Measurements from ENCODE around the gene ANK3.

Gene ANK3

GRCh38 chr10:60314069-60314940, 75.4 kb downstream of the ANK3 start:
- no peak overlapping the region for H3K27ac ChIP-seq
- POLR2A ChIA-PET (ENCODE audit: low non-redundant PET): no interaction called here
- no peak for TF ChIP-seq CTCF (conservative IDR thresholded peaks at IDR 0.05; ENCODE audit: low read depth)
- CTCF ChIA-PET: no interaction called here
- DNase-seq (ENCODE audit: low spot score): peak; percentile 62

GRCh38 chr10:60313589-60313952, 76.1 kb downstream of the ANK3 start:
- POLR2A ChIA-PET (ENCODE audit: low non-redundant PET): no interaction called here
- H3K27ac ChIP-seq: no peak overlapping the region
- no peak for TF ChIP-seq CTCF (conservative IDR thresholded peaks at IDR 0.05; ENCODE audit: low read depth)
- no peak for DNase-seq (ENCODE audit: low spot score)
- CTCF ChIA-PET: interaction anchor here (0.5 kb wide), 1 partner anchor 54 kb away, joined by 3 read pairs; no protein-coding TSS in a partner anchor

- H3K27ac ChIP-seq: no peak overlapping the region
- DNase-seq (ENCODE audit: low spot score): peak; percentile 52
- TF ChIP-seq CTCF (conservative IDR thresholded peaks at IDR 0.05; ENCODE audit: low read depth): no peak
- POLR2A ChIA-PET (ENCODE audit: low non-redundant PET): no interaction called here
- CTCF ChIA-PET: interaction anchor here (0.5 to 0.7 kb wide), 3 partner anchors 50 to 1454 kb away, joined by 3 to 5 read pairs (median 3); no protein-coding TSS in a partner anchor
Measured at GRCh38 chr10:60312818-60313588, 76.7 kb downstream of the ANK3 start.

GRCh38 chr10:60311821-60312220, 77.9 kb downstream of the ANK3 start:
- ChIA-PET CTCF (no interaction called here), POLR2A (ENCODE audit: low non-redundant PET) (no interaction called here)
- no peak overlapping the region for H3K27ac ChIP-seq
- no peak for TF ChIP-seq CTCF (conservative IDR thresholded peaks at IDR 0.05; ENCODE audit: low read depth)
- DNase-seq (ENCODE audit: low spot score): no peak

- POLR2A ChIA-PET (ENCODE audit: low non-redundant PET): no interaction called here
- H3K27ac ChIP-seq: no peak overlapping the region
- no peak for TF ChIP-seq CTCF (conservative IDR thresholded peaks at IDR 0.05; ENCODE audit: low read depth)
- CTCF ChIA-PET: no interaction called here
- no peak for DNase-seq (ENCODE audit: low spot score)
Measured at GRCh38 chr10:60310740-60311139, 78.9 kb downstream of the ANK3 start.

- TF ChIP-seq CTCF (conservative IDR thresholded peaks at IDR 0.05; ENCODE audit: low read depth): no peak
- POLR2A ChIA-PET (ENCODE audit: low non-redundant PET): no interaction called here
- no peak for DNase-seq (ENCODE audit: low spot score)
- H3K27ac ChIP-seq: no peak overlapping the region
- CTCF ChIA-PET: no interaction called here
Measured at GRCh38 chr10:60309891-60310290, 79.8 kb downstream of the ANK3 start.

Measured in RWPE1 (cell line).